NK-92 treated with Interleukin-12 subunit alpha and Interleukin-12 subunit beta, amount 100 ng/mL, for 24 hours (cell line): Measurements from ENCODE around the gene RBM42.
"Not testable (repeated sequence)": the region's sequence is repeated elsewhere in the genome, so short reads cannot be mapped to it uniquely, and the experiment has no call there.

Experiments used
- DNase-seq: peaks from one replicate; lab custom pipeline; 2025; lab: John Stamatoyannopoulos, UW

RBM42 gene

GRCh38 chr19:35654828-35655227 is 26.0 kb downstream of the RBM42 start:
- not testable (repeated sequence) for DNase-seq

- DNase-seq: no peak
Observed at GRCh38 chr19:35655600-35655999, 26.8 kb downstream of the RBM42 start.

- no peak for DNase-seq
Observed at GRCh38 chr19:35656700-35657099, 27.9 kb downstream of the RBM42 start.

GRCh38 chr19:35657904-35658700 is 29.3 kb downstream of the RBM42 start:
- no peak for DNase-seq

- DNase-seq: no peak
Observed at GRCh38 chr19:35661995-35662340, 33.1 kb downstream of the RBM42 start.

- DNase-seq: no peak
Observed at GRCh38 chr19:35663981-35664380, 35.1 kb downstream of the RBM42 start.

GRCh38 chr19:35665157-35665556 is 36.3 kb downstream of the RBM42 start:
- DNase-seq: no peak

- no peak for DNase-seq
Observed at GRCh38 chr19:35665604-35666003, 36.8 kb downstream of the RBM42 start.

GRCh38 chr19:35666251-35666913 is 37.5 kb downstream of the RBM42 start, which contains the start of gene UPK1A:
Gene UPK1A, plus strand, starts transcription at chr19:35666517. Its CDS starts 296 bp downstream, at chr19:35666813.
- DNase-seq: no peak

- DNase-seq: no peak
Observed at GRCh38 chr19:35669566-35669965, 40.7 kb downstream of the RBM42 start.

- DNase-seq: no peak
Observed at GRCh38 chr19:35669974-35670373, 41.1 kb downstream of the RBM42 start.

GRCh38 chr19:35670686-35671085 is 41.9 kb downstream of the RBM42 start:
- no peak for DNase-seq

- DNase-seq: no peak
Observed at GRCh38 chr19:35671818-35672217, 43.0 kb downstream of the RBM42 start.

GRCh38 chr19:35673121-35673804 is 44.4 kb downstream of the RBM42 start:
- no peak for DNase-seq

GRCh38 chr19:35675589-35676140 is 46.8 kb downstream of the RBM42 start:
- no peak for DNase-seq
